HEK293 (cell line): Measurements from ENCODE around the gene ERBB4.

ENCODE experiments used
- CTCF ChIA-PET: fragments of 350-600 bp; formaldehyde crosslinking; extraction: SDS; loops from one replicate; lab custom pipeline; 2021; ENCODE audit warnings: antibody characterized with exemption; lab: Yijun Ruan, JAX
- POLR2A ChIA-PET: fragments of 300-600 bp; formaldehyde crosslinking; extraction: SDS; loops from one replicate; lab custom pipeline; 2020; ENCODE audit warnings: antibody characterized with exemption, inconsistent platforms; lab: Yijun Ruan, JAX
- H3K27ac ChIP-seq: fragments of 200-500 bp; sonication (Bioruptor generic); 2 replicates; pipeline ENCODE4 v1.5.1; 2014; ENCODE audit warnings: low read depth, low read length, control low read depth, inconsistent platforms; ENCODE audit errors: extremely low read depth
- H3K36me3 ChIP-seq, 2 experiments: fragments of 200-500 bp in 1 of 2; sonication (Bioruptor generic) in 1 of 2; 1 replicate in 1 of 2; 2 replicates in 1 of 2; pipeline ENCODE4 v1.5.1; 2014 to 2017; ENCODE audit warnings: inconsistent platforms in 2 of 2, low read length in 2 of 2; ENCODE audit not compliant: control insufficient read depth in 2 of 2, insufficient read depth in 1 of 2
- H3K4me1 ChIP-seq: fragments of 200-500 bp; sonication (Bioruptor generic); 2 replicates; pipeline ENCODE4 v1.5.1; 2014; ENCODE audit warnings: mild to moderate bottlenecking, low read length, inconsistent platforms; ENCODE audit not compliant: control insufficient read depth, insufficient read depth
- H3K4me3 ChIP-seq: 2 replicates; pipeline ENCODE4 v1.5.1; 2011; ENCODE audit warnings: low read depth, mild to moderate bottlenecking, control low read depth, low read length, moderate library complexity
- H3K9me3 ChIP-seq: fragments of 200-500 bp; sonication (Bioruptor generic); 2 replicates; pipeline ENCODE4 v1.5.1; 2014; ENCODE audit warnings: low read depth, low read length, inconsistent platforms; ENCODE audit not compliant: control insufficient read depth, insufficient read depth
- GFI1B ChIP-seq: fragments of 450-650 bp; formaldehyde crosslinking; IDR thresholded peaks from 2 replicates; pipeline ENCODE4 v1.5.1; 2016; ENCODE audit warnings: missing biosample characterization, missing genetic modification characterization
- GLI2 ChIP-seq: fragments of 450-650 bp; formaldehyde crosslinking; IDR thresholded peaks from 2 replicates; pipeline ENCODE4; 2017; ENCODE audit warnings: missing biosample characterization, missing genetic modification characterization, low read depth, borderline replicate concordance
- HOXA7 ChIP-seq: sonication (generic); formaldehyde crosslinking; IDR thresholded peaks from 2 replicates; pipeline ENCODE4 v1.8.1; 2022; ENCODE audit warnings: missing genetic modification reagents, borderline replicate concordance
- MYNN ChIP-seq: fragments of 450-650 bp; formaldehyde crosslinking; IDR thresholded peaks from 2 replicates; pipeline ENCODE4 v1.5.1; 2016; ENCODE audit warnings: missing biosample characterization, missing genetic modification characterization, borderline replicate concordance
- PRDM1 ChIP-seq: fragments of 450-650 bp; formaldehyde crosslinking; IDR thresholded peaks from 2 replicates; pipeline ENCODE4; 2016; ENCODE audit warnings: missing biosample characterization, missing genetic modification characterization
- ZBTB26 ChIP-seq: fragments of 450-650 bp; formaldehyde crosslinking; optimal IDR thresholded peaks from 2 replicates; pipeline ENCODE3; 2016; ENCODE audit warnings: missing biosample characterization, mild to moderate bottlenecking, missing genetic modification characterization
- ZFP41 ChIP-seq: fragments of 450-650 bp; formaldehyde crosslinking; IDR thresholded peaks from 2 replicates; pipeline ENCODE4 v1.5.1; 2016; ENCODE audit warnings: missing biosample characterization, missing genetic modification characterization, borderline replicate concordance
- ZNF133 ChIP-seq: fragments of 450-650 bp; formaldehyde crosslinking; IDR thresholded peaks from 2 replicates; pipeline ENCODE4 v1.5.1; 2016; ENCODE audit warnings: missing biosample characterization, missing genetic modification characterization
- ZNF169 ChIP-seq: fragments of 450-650 bp; formaldehyde crosslinking; IDR thresholded peaks from 2 replicates; pipeline ENCODE4 v1.5.1; 2016; ENCODE audit warnings: missing biosample characterization, missing genetic modification characterization
- ZNF2 ChIP-seq: fragments of 450-650 bp; formaldehyde crosslinking; IDR thresholded peaks from 2 replicates; pipeline ENCODE4 v1.5.1; 2016; ENCODE audit warnings: missing biosample characterization, missing genetic modification characterization
- ZNF394 ChIP-seq: fragments of 450-650 bp; formaldehyde crosslinking; IDR thresholded peaks from 2 replicates; pipeline ENCODE4 v1.5.1; 2016; ENCODE audit warnings: missing biosample characterization, missing genetic modification characterization, mild to moderate bottlenecking, moderate library complexity, borderline replicate concordance
- ZNF473 ChIP-seq: fragments of 450-650 bp; formaldehyde crosslinking; IDR thresholded peaks from 2 replicates; pipeline ENCODE4 v1.5.1; 2017; ENCODE audit warnings: missing biosample characterization, missing genetic modification characterization
- ZNF501 ChIP-seq: fragments of 450-650 bp; formaldehyde crosslinking; IDR thresholded peaks from 2 replicates; pipeline ENCODE4 v1.5.1; 2016; ENCODE audit warnings: missing biosample characterization, missing genetic modification characterization
- ZNF571 ChIP-seq: fragments of 450-650 bp; formaldehyde crosslinking; IDR thresholded peaks from 2 replicates; pipeline ENCODE4 v1.5.0; 2017; ENCODE audit warnings: missing biosample characterization, missing genetic modification characterization
- ZNF610 ChIP-seq: fragments of 450-650 bp; formaldehyde crosslinking; IDR thresholded peaks from 2 replicates; pipeline ENCODE4 v1.5.1; 2016; ENCODE audit warnings: missing biosample characterization, missing genetic modification characterization, borderline replicate concordance
- ZNF654 ChIP-seq: fragments of 450-650 bp; formaldehyde crosslinking; IDR thresholded peaks from 2 replicates; pipeline ENCODE4 v1.5.1; 2016; ENCODE audit warnings: low read depth, missing biosample characterization, missing genetic modification characterization
- ZNF670 ChIP-seq: fragments of 450-650 bp; formaldehyde crosslinking; IDR thresholded peaks from 2 replicates; pipeline ENCODE4 v1.5.1; 2016; ENCODE audit warnings: missing biosample characterization, missing genetic modification characterization, low read depth
- ZNF677 ChIP-seq: fragments of 450-650 bp; IDR thresholded peaks from 2 replicates; pipeline ENCODE4 v1.5.0; 2018; ENCODE audit warnings: missing biosample characterization, mild to moderate bottlenecking, missing genetic modification characterization, moderate library complexity
- ZNF701 ChIP-seq: fragments of 450-650 bp; formaldehyde crosslinking; IDR thresholded peaks from 2 replicates; pipeline ENCODE4 v1.5.1; 2016; ENCODE audit warnings: missing biosample characterization, missing genetic modification characterization
- TF ChIP-seq, protein P1 (sequence below): fragments of 450-650 bp; formaldehyde crosslinking; IDR thresholded peaks from 2 replicates; pipeline ENCODE4 v1.5.1; 2016; ENCODE audit warnings: missing biosample characterization, missing genetic modification characterization
- TF ChIP-seq, protein P2 (sequence below): fragments of 450-650 bp; formaldehyde crosslinking; IDR thresholded peaks from 2 replicates; pipeline ENCODE4 v1.5.1; 2016; ENCODE audit warnings: missing biosample characterization, missing genetic modification characterization, low read depth
- TF ChIP-seq, protein P3 (sequence below): fragments of 450-650 bp; formaldehyde crosslinking; IDR thresholded peaks from 2 replicates; pipeline ENCODE4 v1.5.1; 2017; ENCODE audit warnings: missing biosample characterization, missing genetic modification characterization

The ERBB4 gene

GRCh38 chr2:212384027-212384426 is 154.6 kb downstream of the ERBB4 start (continued):
- TF ChIP-seq ZNF654 (tag by site-specific recombination) (no peak), HOXA7 (CRISPR knock-in tag) (no peak), ZNF2 (tag by site-specific recombination) (0 out of 2 replicates have a peak, but pooled peaks have one; percentile 41), ZNF501 (peak; percentile 72; the same call in 1 of the 2 replicates), ZNF571 (tag by site-specific recombination) (no peak), GFI1B (tag by site-specific recombination) (peak; percentile 96), ZNF169 (tag by site-specific recombination) (no peak), ZNF610 (tag by site-specific recombination) (peak; percentile 29; the same call in 1 of the 2 replicates)
- TF ChIP-seq, protein P1, sequence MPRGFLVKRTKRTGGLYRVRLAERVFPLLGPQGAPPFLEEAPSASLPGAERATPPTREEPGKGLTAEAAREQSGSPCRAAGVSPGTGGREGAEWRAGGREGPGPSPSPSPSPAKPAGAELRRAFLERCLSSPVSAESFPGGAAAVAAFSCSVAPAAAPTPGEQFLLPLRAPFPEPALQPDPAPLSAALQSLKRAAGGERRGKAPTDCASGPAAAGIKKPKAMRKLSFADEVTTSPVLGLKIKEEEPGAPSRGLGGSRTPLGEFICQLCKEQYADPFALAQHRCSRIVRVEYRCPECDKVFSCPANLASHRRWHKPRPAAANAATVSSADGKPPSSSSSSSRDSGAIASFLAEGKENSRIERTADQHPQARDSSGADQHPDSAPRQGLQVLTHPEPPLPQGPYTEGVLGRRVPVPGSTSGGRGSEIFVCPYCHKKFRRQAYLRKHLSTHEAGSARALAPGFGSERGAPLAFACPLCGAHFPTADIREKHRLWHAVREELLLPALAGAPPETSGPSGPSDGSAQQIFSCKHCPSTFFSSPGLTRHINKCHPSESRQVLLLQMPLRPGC (tag by site-specific recombination): peak; percentile 44; the same call in 1 of the 2 replicates

- no peaks in the 10 kb centered on the region for H3K36me3 ChIP-seq
- TF ChIP-seq ZNF394 (no peak), ZNF610 (tag by site-specific recombination) (no peak), ZFP41 (tag by site-specific recombination) (no peak), ZBTB26 (tag by site-specific recombination) (no peak), MYNN (tag by site-specific recombination) (no peak), ZNF677 (tag by site-specific recombination) (no peak), GLI2 (tag by site-specific recombination) (no peak), ZNF473 (tag by site-specific recombination) (no peak), PRDM1 (tag by site-specific recombination) (peak; percentile 41; the same call in 1 of the 2 replicates), HOXA7 (CRISPR knock-in tag) (no peak), ZNF670 (tag by site-specific recombination) (no peak), ZNF133 (tag by site-specific recombination) (no peak), ZNF701 (no peak)
- TF ChIP-seq, protein P2, sequence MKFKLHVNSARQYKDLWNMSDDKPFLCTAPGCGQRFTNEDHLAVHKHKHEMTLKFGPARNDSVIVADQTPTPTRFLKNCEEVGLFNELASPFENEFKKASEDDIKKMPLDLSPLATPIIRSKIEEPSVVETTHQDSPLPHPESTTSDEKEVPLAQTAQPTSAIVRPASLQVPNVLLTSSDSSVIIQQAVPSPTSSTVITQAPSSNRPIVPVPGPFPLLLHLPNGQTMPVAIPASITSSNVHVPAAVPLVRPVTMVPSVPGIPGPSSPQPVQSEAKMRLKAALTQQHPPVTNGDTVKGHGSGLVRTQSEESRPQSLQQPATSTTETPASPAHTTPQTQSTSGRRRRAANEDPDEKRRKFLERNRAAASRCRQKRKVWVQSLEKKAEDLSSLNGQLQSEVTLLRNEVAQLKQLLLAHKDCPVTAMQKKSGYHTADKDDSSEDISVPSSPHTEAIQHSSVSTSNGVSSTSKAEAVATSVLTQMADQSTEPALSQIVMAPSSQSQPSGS: peak; percentile 72
- TF ChIP-seq, protein P3, sequence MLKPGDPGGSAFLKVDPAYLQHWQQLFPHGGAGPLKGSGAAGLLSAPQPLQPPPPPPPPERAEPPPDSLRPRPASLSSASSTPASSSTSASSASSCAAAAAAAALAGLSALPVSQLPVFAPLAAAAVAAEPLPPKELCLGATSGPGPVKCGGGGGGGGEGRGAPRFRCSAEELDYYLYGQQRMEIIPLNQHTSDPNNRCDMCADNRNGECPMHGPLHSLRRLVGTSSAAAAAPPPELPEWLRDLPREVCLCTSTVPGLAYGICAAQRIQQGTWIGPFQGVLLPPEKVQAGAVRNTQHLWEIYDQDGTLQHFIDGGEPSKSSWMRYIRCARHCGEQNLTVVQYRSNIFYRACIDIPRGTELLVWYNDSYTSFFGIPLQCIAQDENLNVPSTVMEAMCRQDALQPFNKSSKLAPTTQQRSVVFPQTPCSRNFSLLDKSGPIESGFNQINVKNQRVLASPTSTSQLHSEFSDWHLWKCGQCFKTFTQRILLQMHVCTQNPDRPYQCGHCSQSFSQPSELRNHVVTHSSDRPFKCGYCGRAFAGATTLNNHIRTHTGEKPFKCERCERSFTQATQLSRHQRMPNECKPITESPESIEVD: peak; percentile 34; the same call in 1 of the 2 replicates
- H3K4me1 ChIP-seq: peaks cover 26% of the 10 kb centered on the region
- ChIA-PET CTCF (no interaction called here), POLR2A (interaction anchor here (1.2 kb wide), 1 partner anchor 155 kb away, joined by 3 read pairs; no protein-coding TSS in a partner anchor)
- no peak overlapping the region for H3K27ac ChIP-seq
- no peaks in the 10 kb centered on the region for H3K9me3 ChIP-seq
- H3K4me3 ChIP-seq: no peak overlapping the region
Measured at GRCh38 chr2:212381428-212382102, 157.0 kb downstream of the ERBB4 start.
